Endometrial microvascular endothelial cells (primary cell): ENCODE data around the gene NDUFB8. TPM values are rescaled to one million over a fixed set of nuclear protein-coding genes. Genes with fewer than 3 reads are reported as not detected.

Experiments used
- in situ Hi-C: cut with HindIII; loops from 2 replicates; pipeline ENCODE4 v1.10.0; 2017; ENCODE audit warnings: low sequenced_read_pairs, low pct_unique_long_range_greater_than_20kb; ENCODE audit errors: inconsistent ontology term
- total RNA-seq: library from RNA; depleted of rRNA; stranded (reverse); fragments of >200 nt; gene quantifications from one replicate; pipeline ENCODE4 v1.2.3, GENCODE V29; 2015; ENCODE audit errors: inconsistent ontology term

Gene NDUFB8
- total RNA-seq, 1 donor from 2014 or later: 187 TPM

GRCh38 chr10:100551196-100551595, 21.5 kb upstream of the NDUFB8 start:
- in situ Hi-C loops: no loop called here

DNA sequence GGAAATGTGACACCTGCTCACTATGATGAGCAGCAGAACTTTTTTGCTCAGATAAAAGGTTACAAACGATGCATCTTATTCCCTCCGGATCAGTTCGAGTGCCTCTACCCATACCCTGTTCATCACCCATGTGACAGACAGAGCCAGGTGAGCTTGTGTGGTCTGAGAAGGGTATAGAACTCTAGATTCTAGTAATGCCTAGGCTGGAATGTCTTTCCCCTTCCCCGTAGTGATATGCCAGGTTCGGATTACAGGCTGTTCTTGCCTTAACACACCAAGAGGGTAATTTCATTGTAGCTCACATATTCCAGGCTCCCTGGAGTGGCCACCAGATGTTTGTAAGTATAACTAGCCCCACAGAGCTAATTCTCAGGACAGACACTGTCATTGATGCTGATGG, 15.3 kb upstream of the NDUFB8 start:
- in situ Hi-C loops: no loop called here

DNA sequence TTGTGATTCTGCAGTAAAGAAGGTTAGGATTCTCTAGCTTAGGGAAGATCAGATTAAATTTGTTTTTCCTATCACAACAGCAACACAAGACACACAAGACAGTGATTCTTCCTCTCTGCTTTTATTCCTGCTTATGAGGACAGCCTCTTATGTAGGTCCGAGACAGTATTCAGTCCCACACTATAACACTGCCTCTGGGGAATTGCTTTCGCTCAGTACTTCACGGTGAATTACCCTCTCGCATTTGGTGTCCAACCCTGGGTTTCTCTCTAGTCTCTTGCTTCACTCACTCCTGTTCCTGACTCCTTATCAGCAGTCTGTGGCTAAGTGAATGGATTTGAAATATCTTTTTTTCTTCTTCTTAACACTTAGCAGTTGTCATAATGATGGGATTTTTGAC, 7.8 kb upstream of the NDUFB8 start:
- in situ Hi-C loops: no loop called here

DNA sequence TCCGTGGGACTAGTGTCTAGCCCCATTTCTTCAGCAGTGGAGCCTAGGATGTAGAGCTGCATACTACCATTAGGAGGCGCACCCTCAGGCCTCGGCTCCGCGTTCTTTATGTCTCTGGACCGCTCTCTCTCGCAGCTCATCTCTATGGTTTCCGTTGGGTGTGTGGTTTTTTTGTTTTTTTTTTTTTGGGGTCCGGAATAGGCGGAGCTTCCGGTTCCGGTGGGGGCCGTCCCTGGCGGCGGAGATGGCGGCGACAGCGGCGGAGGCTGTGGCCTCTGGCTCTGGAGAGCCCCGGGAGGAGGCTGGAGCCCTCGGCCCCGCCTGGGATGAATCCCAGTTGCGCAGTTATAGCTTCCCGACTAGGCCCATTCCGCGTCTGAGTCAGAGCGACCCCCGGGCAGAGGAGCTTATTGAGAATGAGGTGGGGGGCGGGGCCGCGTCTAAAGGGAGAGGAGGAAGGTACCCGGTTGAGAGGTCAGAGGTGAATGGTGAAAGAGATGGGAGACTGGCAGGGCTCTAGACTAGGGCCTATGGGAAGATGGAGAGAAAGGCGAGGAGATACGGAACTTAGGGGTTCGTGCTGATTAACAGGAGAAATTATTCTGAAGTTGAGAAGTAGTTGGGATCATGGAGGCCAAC, 6.2 kb upstream of the NDUFB8 start, which contains the start of gene HIF1AN:
TSS of gene HIF1AN (plus strand) at position 229 of the 639 bp plus-strand sequence. CDS start at position 245, 16 bp downstream.
- in situ Hi-C loops: no loop called here

DNA sequence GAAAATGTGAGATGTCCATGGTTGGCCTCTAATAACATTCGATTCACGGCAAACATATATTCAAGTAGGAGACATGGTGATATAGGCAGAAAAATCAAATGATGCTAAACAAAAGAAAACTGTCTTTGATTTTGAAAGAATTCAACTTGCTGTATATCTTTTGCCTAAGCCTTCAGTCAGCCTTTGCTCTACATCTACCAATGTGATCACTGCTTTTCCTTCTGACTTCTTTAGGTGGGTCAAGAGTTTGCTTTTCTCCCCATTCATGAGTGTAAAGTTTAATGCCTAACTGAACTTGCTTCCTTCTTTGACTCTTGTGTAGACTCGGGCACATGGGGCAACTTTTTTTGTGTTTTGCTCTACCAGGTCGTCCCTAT, 5.7 kb upstream of the NDUFB8 start:
- in situ Hi-C loops: no loop called here

- in situ Hi-C loops: no loop called here
Observed at GRCh38 chr10:100534726-100535125, 5.1 kb upstream of the NDUFB8 start.

- in situ Hi-C loops: no loop called here
Observed at GRCh38 chr10:100531761-100532160, 2.1 kb upstream of the NDUFB8 start.

DNA sequence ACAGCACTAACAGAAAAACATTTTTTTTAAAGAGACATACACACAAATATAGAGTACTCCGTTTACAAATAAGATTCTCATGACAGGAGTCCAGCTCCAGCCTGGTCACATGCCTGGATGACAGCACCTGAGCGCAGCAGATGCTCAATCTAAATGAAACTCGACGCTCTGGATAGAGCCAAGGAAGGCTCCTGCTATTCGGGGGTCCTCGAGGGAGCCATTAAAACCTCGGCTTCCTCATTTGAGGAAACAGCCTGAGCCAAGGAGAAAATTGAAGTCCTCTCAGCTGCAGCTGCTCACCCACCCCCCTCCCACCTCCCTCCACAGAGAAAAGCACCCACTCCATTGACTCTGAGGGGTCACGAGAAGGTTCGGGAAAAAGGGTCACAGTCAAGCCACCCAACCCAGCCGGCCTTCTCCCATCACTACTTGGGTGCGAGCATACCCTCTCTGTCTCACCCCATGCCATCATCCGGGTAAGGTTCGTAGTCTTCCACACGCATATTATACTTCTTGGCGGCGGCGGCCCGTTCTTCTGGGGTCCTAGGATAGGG, 673 bp downstream of the NDUFB8 start:
- in situ Hi-C loops: no loop called here

GRCh38 chr10:100528123-100528886, 1.4 kb downstream of the NDUFB8 start:
- in situ Hi-C loops: no loop called here

DNA sequence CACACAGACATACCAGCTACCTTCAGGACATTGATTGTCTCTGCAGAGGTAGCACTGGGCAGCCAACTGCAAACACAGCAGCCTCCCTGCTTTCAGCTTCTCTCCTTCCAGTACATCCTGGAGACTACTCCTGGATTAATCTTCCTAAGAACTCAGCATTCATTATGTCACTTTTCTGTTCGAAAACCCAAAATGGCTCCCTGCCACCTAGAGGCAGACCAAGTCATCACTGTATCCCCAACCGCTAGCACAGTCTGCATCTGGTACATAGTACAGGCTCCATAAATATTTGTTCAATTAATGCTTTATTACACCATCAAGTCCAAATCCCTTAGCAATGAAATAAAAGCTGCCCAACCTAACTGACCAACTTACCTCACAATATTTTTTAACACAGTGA, 5.0 kb downstream of the NDUFB8 start:
- in situ Hi-C loops: no loop called here

DNA sequence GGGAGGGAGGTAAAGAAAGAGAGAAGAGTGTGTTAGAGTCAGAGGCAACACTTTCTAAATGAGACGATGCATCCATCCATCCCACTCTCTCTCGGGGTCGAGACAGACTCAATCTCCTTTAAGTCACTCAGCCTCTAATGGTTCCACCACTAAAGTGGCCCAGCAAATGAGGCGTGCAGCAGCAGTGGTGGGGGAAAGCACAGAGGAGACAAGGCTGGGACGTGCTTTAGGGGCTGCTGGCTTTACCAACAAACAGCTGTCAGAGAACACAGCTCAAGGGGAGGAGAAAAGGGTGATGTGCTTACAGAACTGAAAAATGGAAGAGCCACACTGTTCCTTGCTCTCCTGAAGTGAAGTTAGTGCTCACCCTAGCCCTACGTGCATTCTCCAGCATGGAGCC, 5.5 kb downstream of the NDUFB8 start:
- in situ Hi-C loops: no loop called here

GRCh38 chr10:100522945-100523344, 6.7 kb downstream of the NDUFB8 start:
- in situ Hi-C loops: no loop called here

DNA sequence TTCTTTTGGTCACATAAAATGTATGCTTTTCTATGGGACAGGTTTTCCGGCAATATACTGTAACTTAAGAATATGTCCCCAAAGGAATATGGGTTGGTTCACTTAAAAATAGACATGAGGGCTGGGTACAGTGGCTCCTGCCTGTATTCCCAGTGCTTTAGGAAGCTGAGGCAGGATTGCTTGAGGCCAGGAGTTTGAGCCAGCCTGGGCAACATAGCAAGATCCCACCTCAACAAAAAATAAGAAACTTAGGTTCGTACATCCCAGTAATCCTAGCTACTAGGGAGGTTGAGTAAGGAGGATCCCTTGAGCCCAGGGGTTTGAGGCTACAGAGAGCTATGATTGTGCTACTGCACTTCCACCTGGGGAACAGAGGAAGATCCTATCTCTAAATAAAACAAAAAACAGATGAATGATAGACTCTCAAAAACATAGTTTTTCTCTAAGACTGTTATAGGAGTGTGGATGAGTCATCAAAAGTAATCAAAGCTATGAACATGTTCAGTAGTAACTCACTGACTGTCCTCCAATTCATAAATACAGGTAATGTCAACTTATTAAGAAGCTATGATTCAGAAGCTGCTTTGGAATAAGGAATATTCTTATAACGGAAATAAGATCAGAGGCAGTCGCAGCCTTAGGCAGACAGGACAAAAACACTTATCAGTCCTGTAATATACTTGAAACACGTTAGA, 7.4 kb downstream of the NDUFB8 start:
- in situ Hi-C loops: no loop called here

GRCh38 chr10:100520811-100521210, 8.9 kb downstream of the NDUFB8 start:
- in situ Hi-C loops: no loop called here

- in situ Hi-C loops: no loop called here
Observed at GRCh38 chr10:100519311-100520051, 10.2 kb downstream of the NDUFB8 start, which contains the start of gene SEC31B. SEC31B (minus strand) TSS chr10:100519861; CDS start chr10:100516952, 2,909 bp downstream.

GRCh38 chr10:100518761-100519241, 10.9 kb downstream of the NDUFB8 start:
- in situ Hi-C loops: no loop called here

GRCh38 chr10:100516847-100517246, 12.8 kb downstream of the NDUFB8 start:
- in situ Hi-C loops: no loop called here

DNA sequence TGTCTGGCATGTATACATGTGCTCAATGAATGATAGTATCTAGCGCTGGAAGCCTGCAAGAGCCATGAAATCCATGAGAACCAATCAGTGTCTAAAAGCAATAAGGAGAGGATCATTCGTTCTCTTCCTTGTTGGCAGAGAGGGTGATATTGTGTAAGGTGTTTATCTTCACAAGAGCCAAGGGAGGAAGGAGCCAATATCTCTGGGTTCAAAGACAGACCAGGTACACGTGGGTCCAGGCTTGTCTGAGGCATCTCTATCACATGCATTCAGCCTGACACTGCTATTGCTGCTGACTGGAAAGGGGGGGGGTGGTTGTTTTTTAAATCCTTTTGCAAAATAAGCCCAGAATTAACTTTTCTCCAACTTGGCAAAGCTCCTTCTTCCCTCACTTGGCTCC, 14.1 kb downstream of the NDUFB8 start:
- in situ Hi-C loops: no loop called here
